Thymus (tissue), 11 donors: ENCODE measurements around the gene CALM1. TPM values are rescaled to one million over a fixed set of nuclear protein-coding genes. Genes with fewer than 3 reads are reported as not detected.

Experiments
- DNase-seq, 9 donors: peaks; one replicate each; pipeline ENCODE4 v3.0.0-alpha.2; 2013; ENCODE audit warnings: low spot score in 9 of 9, low read depth in 6 of 9, missing footprints in 1 of 9
- H3K27ac ChIP-seq, 2 donors: one replicate each; pipeline ENCODE4 v1.5.1; 2013; ENCODE audit warnings: control low read depth in 1 of 2, low read depth in 1 of 2, low read length in 1 of 2, mild to moderate bottlenecking in 1 of 2, moderate library complexity in 1 of 2
- H3K27me3 ChIP-seq, 2 donors: one replicate each; pipeline ENCODE4 v1.5.1; 2013; ENCODE audit warnings: low read length in 1 of 2; ENCODE audit not compliant: control insufficient read depth in 2 of 2, insufficient read depth in 1 of 2
- H3K36me3 ChIP-seq, 2 donors: one replicate each; pipeline ENCODE4 v1.5.1; 2013; ENCODE audit warnings: low read length in 1 of 2, mild to moderate bottlenecking in 1 of 2, moderate library complexity in 1 of 2; ENCODE audit not compliant: control insufficient read depth in 2 of 2, insufficient read depth in 2 of 2
- H3K4me1 ChIP-seq, 2 donors: one replicate each; pipeline ENCODE4 v1.5.1; 2013; ENCODE audit warnings: low read length in 2 of 2; ENCODE audit not compliant: control insufficient read depth in 2 of 2, insufficient read depth in 2 of 2
- H3K4me3 ChIP-seq, 2 donors: one replicate each; pipeline ENCODE4 v1.5.1; 2013; ENCODE audit warnings: low read length in 2 of 2, control low read depth in 1 of 2, mild to moderate bottlenecking in 1 of 2
- H3K9me3 ChIP-seq, 2 donors: one replicate each; pipeline ENCODE4 v1.5.1; 2013; ENCODE audit warnings: low read length in 1 of 2, mild to moderate bottlenecking in 1 of 2; ENCODE audit not compliant: control insufficient read depth in 2 of 2, insufficient read depth in 1 of 2
- WGBS: extraction: QIAGEN DNeasy Blood & Tissue Kit; methylation state at CpG from one replicate; pipeline ENCODE4 v1.1.7; 2013; 5-methylcytosine and 5-hydroxymethylcytosine counted together
- polyA plus RNA-seq: library from polyadenylated mRNA; stranded (reverse); fragments of 200-250 nt; gene quantifications from one replicate; pipeline ENCODE4 v1.2.3, GENCODE V29; 2013
- total RNA-seq: library from RNA; stranded (reverse); fragments of 120-200 nt; gene quantifications from one replicate; pipeline ENCODE4 v1.2.4, GENCODE V29; 2013
- donor health status: healthy.

The CALM1 gene
- total and polyA plus RNA-seq, 2 donors: 247 to 302 TPM

DNA sequence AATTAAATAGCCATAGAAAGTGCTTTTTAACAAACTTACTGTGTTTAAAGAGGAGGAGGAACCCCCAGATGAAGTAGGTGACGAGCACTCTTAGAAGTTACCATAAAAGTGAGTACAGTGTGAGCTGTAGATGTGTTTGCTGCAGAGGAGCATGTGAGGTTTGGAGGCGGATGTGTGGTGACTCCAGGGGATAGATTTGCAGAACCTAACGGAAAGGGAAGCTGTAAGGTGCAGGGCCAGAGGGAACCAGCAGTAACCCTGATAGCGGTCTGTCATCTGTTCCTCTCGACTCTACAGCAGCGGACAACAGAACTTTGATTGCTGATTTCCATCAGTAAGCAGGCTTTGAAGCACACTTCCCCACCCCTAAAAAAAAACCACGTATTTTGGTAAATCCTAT is 5.2 kb downstream of the CALM1 start:
- Histone ChIP-seq H3K27me3 (no peaks in the 10 kb centered on the region), H3K4me3 (no peak overlapping the region), H3K4me1 (peaks cover 9 to 23% of the 10 kb centered on the region in 2 donors), H3K27ac (no peak overlapping the region), H3K36me3 (peaks cover 56 to 66% of the 10 kb centered on the region in 2 donors), H3K9me3 (no peaks in the 10 kb centered on the region)
- DNase-seq: peak in 1 of 9 donors; percentile 20
- WGBS: 49% methylated on average over 7 of the region's 7 CpGs

DNA sequence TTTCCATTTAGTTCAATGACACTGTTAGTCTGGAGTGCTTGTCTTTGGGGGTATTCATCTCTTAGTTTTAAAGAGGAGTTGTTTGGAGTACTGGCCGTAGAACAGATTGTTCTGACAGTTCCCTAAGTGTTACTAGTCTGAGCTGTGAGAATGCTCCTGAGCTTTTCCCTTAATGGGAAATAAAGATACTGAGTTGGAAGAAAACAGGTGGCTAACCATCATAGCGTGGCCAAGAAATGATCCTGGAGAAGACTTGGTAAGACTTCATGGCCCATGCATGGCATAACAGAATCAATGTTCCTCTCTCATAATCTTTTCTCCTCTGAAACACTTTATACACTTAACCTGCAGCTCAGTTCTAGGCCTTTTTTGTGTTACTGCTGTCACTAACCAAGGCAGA is 6.2 kb downstream of the CALM1 start:
- H3K4me3 ChIP-seq: no peak overlapping the region
- H3K9me3 ChIP-seq: no peaks in the 10 kb centered on the region
- no peak overlapping the region for H3K27ac ChIP-seq
- peaks cover 63 to 66% of the 10 kb centered on the region in 2 donors for H3K36me3 ChIP-seq
- H3K27me3 ChIP-seq: no peaks in the 10 kb centered on the region
- WGBS: 98% methylated on average over 2 of the region's 2 CpGs
- no peak for DNase-seq
- peaks cover 9 to 23% of the 10 kb centered on the region in 2 donors for H3K4me1 ChIP-seq

DNA sequence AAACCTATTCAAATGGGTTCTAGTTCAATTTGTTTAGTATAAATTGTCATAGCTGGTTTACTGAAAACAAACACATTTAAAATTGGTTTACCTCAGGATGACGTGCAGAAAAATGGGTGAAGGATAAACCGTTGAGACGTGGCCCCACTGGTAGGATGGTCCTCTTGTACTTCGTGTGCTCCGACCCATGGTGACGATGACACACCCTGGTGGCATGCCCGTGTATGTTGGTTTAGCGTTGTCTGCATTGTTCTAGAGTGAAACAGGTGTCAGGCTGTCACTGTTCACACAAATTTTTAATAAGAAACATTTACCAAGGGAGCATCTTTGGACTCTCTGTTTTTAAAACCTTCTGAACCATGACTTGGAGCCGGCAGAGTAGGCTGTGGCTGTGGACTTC is 8.3 kb downstream of the CALM1 start:
- DNase-seq: no peak
- H3K4me1 ChIP-seq: peaks cover 4 to 6% of the 10 kb centered on the region in 2 donors
- H3K27ac ChIP-seq: no peak overlapping the region
- WGBS: 96% methylated on average over 9 of the region's 9 CpGs
- H3K4me3 ChIP-seq: no peak overlapping the region
- no peaks in the 10 kb centered on the region for H3K27me3 ChIP-seq
- peaks cover 65% of the 10 kb centered on the region in 2 donors for H3K36me3 ChIP-seq
- no peaks in the 10 kb centered on the region for H3K9me3 ChIP-seq

DNA sequence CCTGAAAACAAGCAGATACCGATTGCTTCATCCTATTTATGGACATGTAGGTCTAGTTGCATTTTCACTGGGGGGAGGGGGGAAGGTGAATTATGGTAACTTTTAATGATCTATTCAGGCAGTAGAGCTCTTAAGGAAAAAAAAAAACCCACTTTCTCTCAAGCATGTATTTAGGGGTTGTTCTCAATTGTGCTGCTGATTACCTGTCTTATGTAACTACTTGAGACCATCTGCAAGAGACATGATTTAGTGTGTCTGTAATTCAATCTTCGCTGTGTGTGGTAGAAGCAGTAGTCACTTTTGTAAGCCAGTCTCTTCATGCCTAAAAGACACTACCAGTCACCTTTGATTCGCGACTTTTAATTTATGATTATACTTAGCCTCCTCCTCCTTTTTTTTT is 8.9 kb downstream of the CALM1 start:
- Histone ChIP-seq H3K27ac (peak overlapping the region in 1 of 2 donors; percentile 31), H3K27me3 (no peaks in the 10 kb centered on the region), H3K36me3 (peaks cover 58 to 64% of the 10 kb centered on the region in 2 donors), H3K4me1 (peaks cover 2 to 5% of the 10 kb centered on the region in 2 donors), H3K4me3 (no peak overlapping the region), H3K9me3 (no peaks in the 10 kb centered on the region)
- WGBS: 93% methylated on average over 4 of the region's 4 CpGs
- peak in 1 of 9 donors; percentile 9 for DNase-seq

DNA sequence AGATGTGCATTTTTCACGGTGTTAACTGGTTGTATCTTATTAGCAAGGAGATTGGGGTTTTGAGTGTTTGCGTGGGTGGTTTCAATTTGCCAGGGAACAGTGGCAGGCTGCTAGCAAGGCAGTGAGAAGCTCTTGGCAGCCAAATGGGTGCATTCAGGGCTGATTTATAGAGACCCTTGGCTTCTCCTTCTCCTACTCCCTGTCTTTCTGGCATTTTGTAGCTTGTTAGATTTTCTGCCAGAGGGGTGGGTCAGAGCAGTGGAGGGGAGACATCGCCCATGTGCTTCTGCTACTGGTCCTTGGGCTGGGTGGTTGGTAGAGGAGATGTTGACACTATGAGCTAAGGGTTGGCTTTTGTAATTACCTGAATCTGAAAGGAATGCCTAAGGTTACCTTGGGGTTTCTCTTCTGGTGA is 9.6 kb downstream of the CALM1 start:
- Histone ChIP-seq H3K27ac (no peak overlapping the region), H3K4me3 (no peak overlapping the region), H3K36me3 (peaks cover 52 to 58% of the 10 kb centered on the region in 2 donors), H3K4me1 (peaks cover 1 to 5% of the 10 kb centered on the region in 2 donors), H3K9me3 (no peaks in the 10 kb centered on the region), H3K27me3 (no peaks in the 10 kb centered on the region)
- 92% methylated on average over 3 of the region's 3 CpGs for WGBS
- DNase-seq: no peak

DNA sequence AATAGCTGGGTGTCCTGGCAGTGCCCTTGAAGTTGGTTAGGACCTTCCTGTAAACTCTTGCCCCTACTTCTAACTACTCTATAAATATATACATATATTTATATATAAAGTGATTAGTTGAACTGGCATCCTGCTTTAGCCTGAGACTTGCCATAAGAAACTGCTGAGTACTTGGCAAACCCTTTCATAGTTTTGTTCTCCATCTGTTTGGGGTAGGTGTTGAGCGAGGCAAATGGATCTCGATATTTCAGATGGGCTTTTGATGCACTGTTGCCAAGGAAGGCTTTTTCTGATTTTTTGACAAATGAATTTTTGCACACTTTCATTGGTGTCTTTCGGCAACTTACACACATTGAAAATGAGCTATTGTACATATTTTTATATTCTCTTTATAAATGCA is 10.4 kb downstream of the CALM1 start:
- WGBS: 98% methylated on average over 3 of the region's 3 CpGs
- H3K27ac ChIP-seq: no peak overlapping the region
- no peak for DNase-seq
- H3K4me1 ChIP-seq: no peaks in the 10 kb centered on the region
- H3K36me3 ChIP-seq: peaks cover 44 to 49% of the 10 kb centered on the region in 2 donors
- H3K9me3 ChIP-seq: no peaks in the 10 kb centered on the region
- H3K4me3 ChIP-seq: no peak overlapping the region
- no peaks in the 10 kb centered on the region for H3K27me3 ChIP-seq

DNA sequence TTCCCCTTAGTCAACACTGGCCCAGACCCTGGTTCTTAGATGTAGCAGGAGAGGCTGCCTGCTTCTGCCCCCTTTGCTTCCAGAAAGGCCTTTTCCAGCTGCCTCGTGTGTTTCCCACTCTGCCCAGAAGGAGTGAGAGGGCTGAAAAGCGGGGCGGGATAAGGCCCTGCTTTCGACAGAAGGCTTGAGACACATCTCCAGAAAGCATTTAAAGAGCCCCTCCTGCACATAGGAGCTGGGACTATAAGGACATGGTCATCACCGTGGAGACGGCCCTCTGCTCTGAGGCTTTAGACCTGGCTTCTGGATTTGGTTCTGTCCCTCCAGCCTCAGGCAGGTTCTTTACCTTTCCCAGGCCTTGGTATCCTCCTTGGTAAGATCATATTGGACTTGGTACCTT is 11.9 kb downstream of the CALM1 start:
- Histone ChIP-seq H3K27ac (peak overlapping the region in 1 of 2 donors; percentile 2), H3K4me3 (no peak overlapping the region), H3K4me1 (no peaks in the 10 kb centered on the region), H3K9me3 (no peaks in the 10 kb centered on the region), H3K36me3 (peaks cover 29 to 35% of the 10 kb centered on the region in 2 donors), H3K27me3 (no peaks in the 10 kb centered on the region)
- DNase-seq: no peak
- WGBS: 97% methylated on average over 6 of the region's 6 CpGs

DNA sequence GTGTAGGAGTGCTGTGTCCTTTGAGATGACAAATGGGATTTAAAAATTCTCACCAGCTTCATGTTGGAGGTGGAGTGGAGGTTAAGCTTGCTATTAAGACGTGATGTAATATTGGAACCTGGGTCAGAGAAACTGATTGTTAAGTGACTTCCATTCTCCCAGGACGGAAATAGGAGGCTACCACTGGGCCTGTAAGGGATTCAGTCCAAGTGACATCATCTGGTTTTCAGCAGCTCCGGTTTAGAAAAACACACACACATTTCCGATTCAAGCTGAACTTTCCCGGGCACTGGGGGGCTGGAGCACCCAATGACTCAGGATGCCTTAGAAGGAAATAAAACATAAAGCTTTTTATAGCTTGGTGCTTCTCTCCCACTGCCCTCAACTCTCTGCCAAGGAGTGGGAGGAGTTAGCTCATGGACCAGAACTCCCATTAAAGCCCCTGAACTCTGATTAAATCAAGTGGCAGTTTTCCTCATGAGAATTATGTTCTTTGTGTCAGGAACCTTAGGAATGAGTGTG is 12.4 kb downstream of the CALM1 start:
- peaks cover 23 to 30% of the 10 kb centered on the region in 2 donors for H3K36me3 ChIP-seq

DNA sequence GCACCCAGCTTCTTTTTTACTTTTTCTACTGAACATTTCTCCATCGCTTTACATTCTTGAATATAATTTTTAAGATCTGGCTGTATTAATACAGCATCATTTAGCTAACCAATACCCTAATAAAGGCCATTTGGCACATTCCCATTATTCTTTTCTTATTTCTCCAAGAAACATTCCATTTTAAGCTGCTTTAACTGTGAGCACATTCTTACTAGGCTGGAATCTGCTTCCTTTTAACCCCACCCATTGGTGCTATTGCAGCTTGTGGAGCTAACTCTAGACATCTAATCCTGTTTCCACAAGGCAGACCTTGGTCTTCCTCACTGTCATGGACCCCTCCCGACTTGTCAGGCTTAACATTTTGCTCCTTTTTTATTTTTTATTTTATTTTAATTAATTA is 15.2 kb downstream of the CALM1 start:
- Histone ChIP-seq H3K4me1 (no peaks in the 10 kb centered on the region), H3K4me3 (no peak overlapping the region), H3K9me3 (no peaks in the 10 kb centered on the region), H3K27ac (no peak overlapping the region), H3K27me3 (no peaks in the 10 kb centered on the region), H3K36me3 (peaks cover 0 to 9% of the 10 kb centered on the region in 2 donors)
- no peak for DNase-seq
- whole genome bisulfite sequencing: 97% methylated on average over 2 of the region's 2 CpGs

More for the DNA sequence above, 12.4 kb downstream of the CALM1 start:
- H3K27ac ChIP-seq: no peak overlapping the region
- WGBS: 73% methylated on average over 5 of the region's 5 CpGs
- no peak for DNase-seq
- H3K9me3 ChIP-seq: no peaks in the 10 kb centered on the region
- no peaks in the 10 kb centered on the region for H3K4me1 ChIP-seq
- H3K4me3 ChIP-seq: no peak overlapping the region
- no peaks in the 10 kb centered on the region for H3K27me3 ChIP-seq
